SK-N-MC (cell line): ENCODE results near the gene SAMD9.

ENCODE experiments used
- DNase-seq: peaks from one replicate; pipeline ENCODE4 v3.0.0-alpha.2; 2011; ENCODE audit warnings: low read depth, low spot score
- H3K27ac ChIP-seq: fragments of 200-600 bp; sonication (generic); 2 replicates; pipeline ENCODE4 v1.5.1; 2016; ENCODE audit warnings: mixed run types
- H3K36me3 ChIP-seq: fragments of 200-600 bp; sonication (generic); 2 replicates; pipeline ENCODE4 v1.6.1; 2017; ENCODE audit warnings: antibody characterized with exemption, low read length, mixed read lengths; ENCODE audit not compliant: insufficient read depth
- H3K4me3 ChIP-seq: fragments of 200-600 bp; sonication (generic); 2 replicates; pipeline ENCODE4 v1.5.1; 2016
- H3K9ac ChIP-seq: fragments of 200-600 bp; sonication (generic); 2 replicates; pipeline ENCODE4 v1.8.0; 2017; ENCODE audit warnings: mixed run types, mixed read lengths; ENCODE audit not compliant: insufficient read length
- H3K9me3 ChIP-seq: fragments of 200-600 bp; sonication (generic); 2 replicates; pipeline ENCODE4 v1.6.1; 2017; ENCODE audit warnings: low read depth, mild to moderate bottlenecking, antibody characterized with exemption, low read length, moderate library complexity, mixed read lengths
- EZH2 ChIP-seq: fragments of 200-600 bp; sonication (generic); IDR thresholded peaks from one replicate; pipeline ENCODE4 v1.6.1; 2017; ENCODE audit warnings: antibody characterized with exemption
- FOXP2 ChIP-seq: optimal IDR thresholded peaks from 2 replicates; pipeline ENCODE3; 2011; ENCODE audit warnings: mild to moderate bottlenecking, moderate library complexity; ENCODE audit not compliant: insufficient read depth; ENCODE audit errors: extremely low read length, control extremely low read depth
- POLR2AphosphoS5 ChIP-seq: IDR thresholded peaks from 2 replicates; pipeline ENCODE4 v1.6.1; 2012; ENCODE audit warnings: mild to moderate bottlenecking, low read depth, low read length, borderline replicate concordance

SAMD9 gene

GRCh38 chr7:93117852-93118530 is at the start of gene SAMD9:
SAMD9 (minus strand) TSS chr7:93117979; CDS start chr7:93106097, 11,882 bp downstream.
- TF ChIP-seq EZH2 = no peak
- no peak for TF ChIP-seq POLR2AphosphoS5
- TF ChIP-seq FOXP2 = no peak
- DNase-seq = peak; percentile 45
- Histone ChIP-seq H3K36me3 (no peaks in the 10 kb centered on the region), H3K27ac (peak within 1 kb of the TSS; percentile 64; the same call in 1 of the 2 replicates), H3K4me3 (peak within 1 kb of the TSS; percentile 84), H3K9ac (peak within 1 kb of the TSS; percentile 74), H3K9me3 (no peaks in the 10 kb centered on the region)

- H3K36me3 ChIP-seq = no peaks in the 10 kb centered on the region
- H3K9me3 ChIP-seq = no peaks in the 10 kb centered on the region
- DNase-seq = no peak
- TF ChIP-seq FOXP2 (no peak), POLR2AphosphoS5 (no peak), EZH2 (no peak)
- no peak overlapping the region for H3K27ac ChIP-seq
- H3K9ac ChIP-seq = no peak overlapping the region
- H3K4me3 ChIP-seq = no peak overlapping the region
Observed at GRCh38 chr7:93165447-93165846, 47.7 kb upstream of the SAMD9 start.

GRCh38 chr7:93164766-93165165 is 47.0 kb upstream of the SAMD9 start:
- Histone ChIP-seq H3K9ac (no peak overlapping the region), H3K27ac (no peak overlapping the region), H3K4me3 (no peak overlapping the region), H3K9me3 (no peaks in the 10 kb centered on the region), H3K36me3 (no peaks in the 10 kb centered on the region)
- DNase-seq = no peak
- TF ChIP-seq FOXP2 (no peak), EZH2 (no peak), POLR2AphosphoS5 (no peak)

GRCh38 chr7:93161181-93161762 is 43.5 kb upstream of the SAMD9 start:
- H3K27ac ChIP-seq = no peak overlapping the region
- TF ChIP-seq FOXP2 (no peak), POLR2AphosphoS5 (no peak), EZH2 (no peak)
- H3K9me3 ChIP-seq = no peaks in the 10 kb centered on the region
- no peak for DNase-seq
- no peak overlapping the region for H3K4me3 ChIP-seq
- no peaks in the 10 kb centered on the region for H3K36me3 ChIP-seq
- no peak overlapping the region for H3K9ac ChIP-seq

GRCh38 chr7:93160410-93160809 is 42.6 kb upstream of the SAMD9 start:
- no peaks in the 10 kb centered on the region for H3K9me3 ChIP-seq
- DNase-seq = no peak
- no peaks in the 10 kb centered on the region for H3K36me3 ChIP-seq
- no peak for TF ChIP-seq FOXP2
- no peak for TF ChIP-seq EZH2
- TF ChIP-seq POLR2AphosphoS5 = no peak
- no peak overlapping the region for H3K27ac ChIP-seq
- no peak overlapping the region for H3K4me3 ChIP-seq
- H3K9ac ChIP-seq = no peak overlapping the region

DNA sequence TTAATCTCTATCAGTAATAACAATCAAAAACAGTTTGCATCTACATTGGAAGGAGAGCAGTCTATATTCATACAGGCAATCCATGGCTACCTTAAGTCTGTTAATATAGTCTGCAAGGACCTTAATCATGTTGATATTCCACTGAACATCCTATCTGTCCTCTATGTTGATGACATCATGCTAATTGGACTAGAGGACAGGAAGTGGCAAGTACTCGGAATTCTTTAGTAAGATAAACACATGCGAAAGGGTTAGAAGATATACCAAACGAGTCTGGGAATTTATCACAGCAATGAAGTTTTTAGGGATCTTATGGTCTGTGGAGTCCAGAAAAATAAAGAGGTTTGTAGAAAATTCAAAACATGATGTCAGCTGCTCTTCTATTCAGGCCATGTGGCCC is 41.7 kb upstream of the SAMD9 start:
- TF ChIP-seq FOXP2 (no peak), EZH2 (no peak), POLR2AphosphoS5 (no peak)
- Histone ChIP-seq H3K36me3 (no peaks in the 10 kb centered on the region), H3K27ac (no peak overlapping the region), H3K9me3 (no peaks in the 10 kb centered on the region), H3K4me3 (no peak overlapping the region), H3K9ac (no peak overlapping the region)
- no peak for DNase-seq

DNA sequence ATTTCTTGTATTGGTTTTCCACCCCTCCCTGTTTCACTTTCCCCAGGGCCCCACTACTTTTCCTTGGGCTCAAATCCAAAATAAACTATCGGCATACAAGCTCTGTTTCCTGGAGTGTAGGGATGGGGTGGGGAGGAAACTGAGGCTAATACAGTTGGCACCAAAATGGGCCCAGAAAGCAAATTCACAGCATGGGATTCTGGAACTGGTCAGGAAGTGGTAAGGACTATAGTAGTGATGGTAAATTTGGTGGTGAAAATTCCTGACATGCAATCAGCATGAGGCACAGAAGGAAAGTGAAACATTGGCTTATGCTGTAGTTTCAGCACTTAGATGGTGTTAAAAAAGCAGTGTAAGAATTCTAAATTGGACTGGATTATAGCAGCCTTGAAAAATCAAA is 39.1 kb upstream of the SAMD9 start:
- TF ChIP-seq FOXP2 (no peak), EZH2 (no peak), POLR2AphosphoS5 (no peak)
- no peak overlapping the region for H3K4me3 ChIP-seq
- peak; percentile 30 for DNase-seq
- no peak overlapping the region for H3K27ac ChIP-seq
- no peaks in the 10 kb centered on the region for H3K36me3 ChIP-seq
- H3K9ac ChIP-seq = no peak overlapping the region
- H3K9me3 ChIP-seq = no peaks in the 10 kb centered on the region

DNA sequence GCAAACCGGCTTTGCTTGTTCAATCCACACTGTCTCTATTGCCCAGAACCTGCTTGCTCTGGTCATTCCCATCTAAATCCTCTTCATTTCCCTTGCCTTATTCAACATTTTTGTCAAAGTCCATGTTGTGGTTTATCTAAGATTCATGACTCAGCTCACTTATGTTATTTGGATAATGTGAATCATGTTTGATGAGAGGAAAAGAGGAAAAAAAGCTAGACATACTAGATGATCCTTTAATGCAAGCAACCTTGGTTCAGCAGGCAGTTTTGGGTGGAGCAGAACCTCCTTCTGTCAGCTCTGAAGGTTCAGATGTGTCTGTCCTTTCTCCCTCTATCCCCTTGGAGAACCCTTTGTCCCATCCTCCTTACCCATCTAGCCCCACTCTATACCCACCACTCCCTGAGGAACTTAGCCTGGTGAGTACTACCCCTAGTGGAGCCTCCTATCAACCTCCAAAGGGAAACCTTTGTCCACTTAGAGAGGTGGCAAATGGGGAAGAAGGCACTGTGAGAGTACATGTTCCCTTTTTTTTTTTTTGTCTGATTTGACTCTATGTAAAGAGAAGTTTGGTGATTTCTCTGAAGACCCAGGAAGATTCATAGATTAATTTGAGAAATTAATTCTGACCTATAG is 32.5 kb upstream of the SAMD9 start:
- Histone ChIP-seq H3K27ac (no peak overlapping the region), H3K9ac (no peak overlapping the region), H3K4me3 (no peak overlapping the region), H3K36me3 (no peaks in the 10 kb centered on the region), H3K9me3 (no peaks in the 10 kb centered on the region)
- TF ChIP-seq EZH2 (no peak), FOXP2 (no peak), POLR2AphosphoS5 (no peak)
- no peak for DNase-seq

GRCh38 chr7:93148727-93149126 is 30.9 kb upstream of the SAMD9 start:
- Histone ChIP-seq H3K4me3 (no peak overlapping the region), H3K36me3 (no peaks in the 10 kb centered on the region), H3K9me3 (no peaks in the 10 kb centered on the region), H3K9ac (no peak overlapping the region), H3K27ac (no peak overlapping the region)
- no peak for TF ChIP-seq FOXP2
- no peak for TF ChIP-seq POLR2AphosphoS5
- no peak for TF ChIP-seq EZH2
- no peak for DNase-seq
